Astrocyte (in vitro differentiated cells and primary cell): ENCODE results near the gene NSMCE1.

Experiments
- EZH2 ChIP-seq: IDR thresholded peaks from 2 replicates; pipeline ENCODE4 v1.6.1; 2012; ENCODE audit warnings: mild to moderate bottlenecking, low read length, inconsistent platforms; ENCODE audit not compliant: insufficient read depth
- TF ChIP-seq, protein P1 (sequence below): IDR thresholded peaks from 2 replicates; pipeline ENCODE4 v1.5.1; 2011; ENCODE audit warnings: low read depth, mild to moderate bottlenecking, inconsistent platforms, low read length, moderate library complexity; ENCODE audit not compliant: insufficient read depth

DNA sequence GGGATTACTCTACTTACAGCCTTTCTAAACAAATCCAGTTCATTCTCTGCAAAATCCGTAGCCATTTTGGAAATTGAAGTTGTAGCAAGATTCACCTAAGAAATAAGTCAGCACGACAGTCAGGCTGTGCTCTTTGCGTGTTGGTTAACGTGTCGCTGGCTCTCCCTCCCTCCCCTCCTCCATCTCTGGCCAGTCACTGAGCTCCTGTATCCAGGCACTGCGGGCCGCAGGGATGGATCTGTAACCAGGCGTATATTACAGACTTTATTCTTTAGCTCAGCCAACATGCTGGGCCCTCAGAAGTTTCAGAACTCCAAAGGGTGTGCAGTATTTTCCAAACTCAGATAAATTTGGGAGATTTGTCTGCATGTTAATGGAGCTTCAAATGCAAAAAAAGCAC lies 34.4 kb downstream of the NSMCE1 start:
- TF ChIP-seq, protein P1, sequence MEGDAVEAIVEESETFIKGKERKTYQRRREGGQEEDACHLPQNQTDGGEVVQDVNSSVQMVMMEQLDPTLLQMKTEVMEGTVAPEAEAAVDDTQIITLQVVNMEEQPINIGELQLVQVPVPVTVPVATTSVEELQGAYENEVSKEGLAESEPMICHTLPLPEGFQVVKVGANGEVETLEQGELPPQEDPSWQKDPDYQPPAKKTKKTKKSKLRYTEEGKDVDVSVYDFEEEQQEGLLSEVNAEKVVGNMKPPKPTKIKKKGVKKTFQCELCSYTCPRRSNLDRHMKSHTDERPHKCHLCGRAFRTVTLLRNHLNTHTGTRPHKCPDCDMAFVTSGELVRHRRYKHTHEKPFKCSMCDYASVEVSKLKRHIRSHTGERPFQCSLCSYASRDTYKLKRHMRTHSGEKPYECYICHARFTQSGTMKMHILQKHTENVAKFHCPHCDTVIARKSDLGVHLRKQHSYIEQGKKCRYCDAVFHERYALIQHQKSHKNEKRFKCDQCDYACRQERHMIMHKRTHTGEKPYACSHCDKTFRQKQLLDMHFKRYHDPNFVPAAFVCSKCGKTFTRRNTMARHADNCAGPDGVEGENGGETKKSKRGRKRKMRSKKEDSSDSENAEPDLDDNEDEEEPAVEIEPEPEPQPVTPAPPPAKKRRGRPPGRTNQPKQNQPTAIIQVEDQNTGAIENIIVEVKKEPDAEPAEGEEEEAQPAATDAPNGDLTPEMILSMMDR = no peak
- TF ChIP-seq EZH2 = no peak
